ENCODE data around the gene VDAC1.

DNA sequence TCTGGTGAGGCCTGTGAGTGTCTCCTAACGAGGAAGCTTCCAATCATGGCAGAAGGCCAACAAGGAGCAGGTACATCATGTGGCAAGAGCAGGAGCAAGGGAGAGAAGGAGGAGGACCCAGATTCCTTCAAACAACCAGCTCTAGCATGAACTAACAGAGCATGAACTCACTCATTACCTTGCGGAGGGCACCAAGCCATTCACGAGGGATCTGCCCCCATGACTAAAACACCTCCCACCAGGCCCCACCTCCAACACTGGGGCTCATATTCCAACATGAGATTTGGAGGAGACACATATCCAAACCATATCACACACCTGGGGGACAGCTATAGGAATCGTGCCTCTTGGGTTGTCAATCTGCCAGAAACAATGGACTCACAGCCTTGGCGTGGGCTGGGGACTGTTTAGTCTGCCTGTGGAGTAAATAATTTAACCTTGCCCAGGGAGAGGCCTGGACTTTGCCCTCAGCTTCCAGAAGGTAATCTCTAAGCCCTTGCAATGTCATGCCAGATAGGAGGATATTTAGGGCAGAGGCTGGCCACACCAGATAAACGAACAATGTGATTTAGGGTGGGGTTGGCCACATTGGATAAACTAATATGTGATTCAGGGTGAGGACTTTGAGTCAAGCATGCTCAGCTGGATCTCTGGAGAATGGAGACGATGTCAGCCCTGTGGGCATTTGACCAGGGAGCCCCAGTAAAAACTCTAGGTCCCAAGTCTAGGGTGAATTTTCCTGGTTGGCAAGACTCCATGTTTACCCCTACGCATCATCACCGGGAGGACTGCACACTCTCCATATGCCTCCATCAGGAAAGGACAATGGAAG is 13.6 kb upstream of the VDAC1 start:
- TF ChIP-seq BCL3 (IDR thresholded peaks at IDR 0.05; ENCODE audit: borderline replicate concordance, insufficient read depth, low read depth, low read length, poor library complexity, severe bottlenecking), result no peak
- TF ChIP-seq GABPA (IDR thresholded peaks at IDR 0.05; ENCODE audit: low read depth), result no peak
- TF ChIP-seq ZNF384 (IDR thresholded peaks at IDR 0.05; ENCODE audit: borderline replicate concordance, low read depth, low read length), result no peak
- no peak for TF ChIP-seq SRF (IDR thresholded peaks at IDR 0.05; ENCODE audit: low read depth in 2 of 2, low read length in 2 of 2)
- no peak for TF ChIP-seq POLR2AphosphoS5 (IDR thresholded peaks at IDR 0.05; ENCODE audit: low read length)
